ENCODE results near the gene TIPIN. TPM values are rescaled to one million over a fixed set of nuclear protein-coding genes. Genes with fewer than 3 reads are reported as not detected.
A peak's percentile ranks its signal among the peaks of the same experiment; 100 is the strongest.
"Not testable (repeated sequence)": the region's sequence is repeated elsewhere in the genome, so short reads cannot be mapped to it uniquely, and the experiment has no call there.

TIPIN gene
- total RNA-seq, 1 experiment from 2014 or later = 22.8 TPM

DNA sequence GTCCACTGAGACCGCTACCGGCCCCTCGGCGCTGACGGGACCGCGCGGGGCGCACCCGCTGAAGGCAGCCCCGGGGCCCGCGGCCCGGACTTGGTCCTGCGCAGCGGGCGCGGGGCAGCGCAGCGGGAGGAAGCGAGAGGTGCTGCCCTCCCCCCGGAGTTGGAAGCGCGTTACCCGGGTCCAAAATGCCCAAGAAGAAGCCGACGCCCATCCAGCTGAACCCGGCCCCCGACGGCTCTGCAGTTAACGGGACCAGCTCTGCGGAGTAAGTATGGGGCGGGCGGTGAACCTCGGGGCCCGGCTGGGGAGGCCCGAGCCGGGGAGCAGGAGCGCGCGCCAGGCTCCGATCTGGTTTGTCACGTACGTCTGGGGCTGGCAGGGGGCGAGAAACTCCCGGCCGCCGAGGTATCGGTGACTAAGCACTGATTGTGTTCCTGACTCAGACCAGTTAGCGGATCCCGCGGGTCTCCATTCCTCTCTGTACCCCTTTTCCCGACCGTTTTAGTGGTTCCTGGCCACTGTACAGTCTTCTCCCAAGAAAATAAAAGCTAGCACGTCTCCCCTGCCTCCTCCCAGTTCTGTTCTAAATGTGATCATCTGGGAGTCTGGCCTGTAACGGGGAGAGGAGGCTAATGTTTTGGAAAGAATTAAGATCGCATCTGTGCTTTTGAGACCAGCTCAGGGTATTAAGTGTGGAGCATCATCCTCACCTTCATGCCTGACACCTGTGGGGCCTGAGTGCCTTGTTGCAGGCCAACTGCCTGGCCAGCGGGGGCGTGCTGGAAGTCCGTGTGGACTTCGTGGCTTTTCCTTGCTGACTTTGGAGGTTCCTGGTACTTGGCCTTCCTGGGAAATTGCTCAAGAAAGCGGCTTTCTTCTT lies 30.9 kb upstream of the TIPIN start:
- ChIA-PET CTCF (interaction anchor here (0.6 to 2.5 kb wide), 10 partner anchors 28 to 1996 kb away, joined by 3 to 18 read pairs (median 4); partner anchors contain the start of genes SMAD6 and SNAPC5), POLR2A (interaction anchor here (0.5 to 1.7 kb wide), 9 partner anchors 9 to 118 kb away, joined by 3 to 10 read pairs (median 4); partner anchors contain the start of genes SNAPC5, TIPIN and ZWILCH)
- Mint-ChIP-seq H3K4me1 (ENCODE audit: low read depth, unreplicated experiment) (peaks cover 4% of the 10 kb centered on the region), H3K4me3 (ENCODE audit: unreplicated experiment) (peak overlapping the region; percentile 91), H3K36me3 (ENCODE audit: insufficient read depth, unreplicated experiment) (peaks cover 23% of the 10 kb centered on the region), H3K27me3 (ENCODE audit: insufficient read depth, unreplicated experiment) (no peaks in the 10 kb centered on the region), H3K9me3 (ENCODE audit: unreplicated experiment) (no peaks in the 10 kb centered on the region), H3K27ac (ENCODE audit: unreplicated experiment) (peak overlapping the region; percentile 98)
- peak overlapping the region; percentile 85 for H3K4me3 ChIP-seq (ENCODE audit: low read depth, low read length)
- TF ChIP-seq, protein P1, sequence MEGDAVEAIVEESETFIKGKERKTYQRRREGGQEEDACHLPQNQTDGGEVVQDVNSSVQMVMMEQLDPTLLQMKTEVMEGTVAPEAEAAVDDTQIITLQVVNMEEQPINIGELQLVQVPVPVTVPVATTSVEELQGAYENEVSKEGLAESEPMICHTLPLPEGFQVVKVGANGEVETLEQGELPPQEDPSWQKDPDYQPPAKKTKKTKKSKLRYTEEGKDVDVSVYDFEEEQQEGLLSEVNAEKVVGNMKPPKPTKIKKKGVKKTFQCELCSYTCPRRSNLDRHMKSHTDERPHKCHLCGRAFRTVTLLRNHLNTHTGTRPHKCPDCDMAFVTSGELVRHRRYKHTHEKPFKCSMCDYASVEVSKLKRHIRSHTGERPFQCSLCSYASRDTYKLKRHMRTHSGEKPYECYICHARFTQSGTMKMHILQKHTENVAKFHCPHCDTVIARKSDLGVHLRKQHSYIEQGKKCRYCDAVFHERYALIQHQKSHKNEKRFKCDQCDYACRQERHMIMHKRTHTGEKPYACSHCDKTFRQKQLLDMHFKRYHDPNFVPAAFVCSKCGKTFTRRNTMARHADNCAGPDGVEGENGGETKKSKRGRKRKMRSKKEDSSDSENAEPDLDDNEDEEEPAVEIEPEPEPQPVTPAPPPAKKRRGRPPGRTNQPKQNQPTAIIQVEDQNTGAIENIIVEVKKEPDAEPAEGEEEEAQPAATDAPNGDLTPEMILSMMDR (IDR thresholded peaks at IDR 0.05; ENCODE audit: insufficient read depth in 1 of 2, low read depth in 1 of 2, low read length in 1 of 2, severe bottlenecking in 1 of 2, unreplicated experiment in 1 of 2) = peak; percentile 37 to 58
- H3K9me3 ChIP-seq = no peaks in the 10 kb centered on the region
- H3K36me3 ChIP-seq (ENCODE audit: control insufficient read depth, insufficient read depth, low read length) = no peaks in the 10 kb centered on the region
- peak; percentile 64 to 69 for DNase-seq
- intact Hi-C loops (cut with micrococcal nuclease; ENCODE audit: unreplicated experiment) = loop anchor here (2.0 to 5.0 kb wide), 3 partner anchors 31 to 109 kb away; partner anchors contain the start of genes SNAPC5 and TIPIN
- H3K4me1 ChIP-seq = no peaks in the 10 kb centered on the region
- no peaks in the 10 kb centered on the region for H3K27me3 ChIP-seq (replicated peaks; ENCODE audit: control insufficient read depth, insufficient read depth, low read length)
- TSS peak; percentile 25 for BruUV-seq (replicated peaks)

DNA sequence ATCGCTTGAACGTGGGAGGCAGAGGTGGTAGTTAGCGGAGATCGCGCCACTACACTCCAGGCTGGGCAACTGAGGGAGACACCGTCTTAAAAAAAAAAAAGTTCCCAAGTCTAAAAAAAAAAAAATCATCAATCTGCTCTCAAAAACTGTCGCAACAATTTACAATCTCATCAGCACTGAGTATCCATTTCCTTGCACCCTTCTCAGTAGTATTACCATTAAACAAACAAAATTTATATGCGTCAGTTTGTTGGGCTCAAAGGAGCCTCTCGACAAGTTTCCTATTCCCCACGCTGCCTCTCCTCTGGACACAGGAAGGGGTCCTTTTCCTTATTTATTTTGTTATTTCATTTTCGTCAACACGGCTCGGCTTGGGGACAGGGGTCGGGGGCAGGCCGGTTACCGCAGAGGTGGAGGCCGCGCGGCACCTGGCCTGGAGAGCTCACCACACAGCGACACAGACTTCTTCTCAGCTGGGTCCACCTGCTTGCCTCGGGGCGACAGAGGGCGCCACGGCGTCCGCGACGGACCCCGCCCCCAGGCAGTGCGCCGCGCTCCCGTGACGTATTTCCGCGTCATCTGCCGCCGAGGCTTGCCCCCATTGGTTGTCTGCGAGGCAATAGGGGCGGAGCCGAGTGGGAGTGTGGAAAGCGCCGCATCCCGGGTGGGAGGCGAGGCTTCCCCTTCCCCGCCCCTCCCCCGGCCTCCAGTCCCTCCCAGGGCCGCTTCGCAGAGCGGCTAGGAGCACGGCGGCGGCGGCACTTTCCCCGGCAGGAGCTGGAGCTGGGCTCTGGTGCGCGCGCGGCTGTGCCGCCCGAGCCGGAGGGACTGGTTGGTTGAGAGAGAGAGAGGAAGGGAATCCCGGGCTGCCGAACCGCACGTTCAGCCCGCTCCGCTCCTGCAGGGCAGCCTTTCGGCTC lies 30.0 kb upstream of the TIPIN start, which contains the start of gene MAP2K1:
Gene MAP2K1 (plus strand): TSS at position 709 of the 920 bp plus-strand sequence. CDS start 436 bp downstream, outside the sequence.
- intact Hi-C loops (cut with micrococcal nuclease; ENCODE audit: unreplicated experiment) = loop anchor here (1.0 to 5.0 kb wide), 4 partner anchors 21 to 110 kb away; partner anchors contain the start of genes SNAPC5 and TIPIN
- H3K9me3 ChIP-seq = no peaks in the 10 kb centered on the region
- no peaks in the 10 kb centered on the region for H3K36me3 ChIP-seq (ENCODE audit: control insufficient read depth, insufficient read depth, low read length)
- TF ChIP-seq, protein P1 (IDR thresholded peaks at IDR 0.05; ENCODE audit: insufficient read depth in 1 of 2, low read depth in 1 of 2, low read length in 1 of 2, severe bottlenecking in 1 of 2, unreplicated experiment in 1 of 2) = peak; percentile 28 to 84
- peak within 1 kb of the TSS; percentile 85 for H3K4me3 ChIP-seq (ENCODE audit: low read depth, low read length)
- Mint-ChIP-seq H3K36me3 (ENCODE audit: insufficient read depth, unreplicated experiment) (peaks cover 18% of the 10 kb centered on the region), H3K4me1 (ENCODE audit: low read depth, unreplicated experiment) (peaks cover 4% of the 10 kb centered on the region), H3K27ac (ENCODE audit: unreplicated experiment) (peak within 1 kb of the TSS; percentile 98), H3K9me3 (ENCODE audit: unreplicated experiment) (no peaks in the 10 kb centered on the region), H3K27me3 (ENCODE audit: insufficient read depth, unreplicated experiment) (no peaks in the 10 kb centered on the region), H3K4me3 (ENCODE audit: unreplicated experiment) (peak within 1 kb of the TSS; percentile 91)
- DNase-seq = peak; percentile 97 to 98
- ChIA-PET CTCF (interaction anchor here (0.5 to 2.5 kb wide), 11 partner anchors 27 to 1996 kb away, joined by 3 to 18 read pairs (median 4); partner anchors contain the start of genes SMAD6 and SNAPC5), POLR2A (interaction anchor here (0.6 to 1.7 kb wide), 9 partner anchors 8 to 119 kb away, joined by 3 to 10 read pairs (median 4); partner anchors contain the start of genes DIS3L, SNAPC5, TIPIN and ZWILCH)
- BruUV-seq (replicated peaks) = TSS peak; percentile 90
- no peaks in the 10 kb centered on the region for H3K4me1 ChIP-seq
- H3K27me3 ChIP-seq (replicated peaks; ENCODE audit: control insufficient read depth, insufficient read depth, low read length) = no peaks in the 10 kb centered on the region

DNA sequence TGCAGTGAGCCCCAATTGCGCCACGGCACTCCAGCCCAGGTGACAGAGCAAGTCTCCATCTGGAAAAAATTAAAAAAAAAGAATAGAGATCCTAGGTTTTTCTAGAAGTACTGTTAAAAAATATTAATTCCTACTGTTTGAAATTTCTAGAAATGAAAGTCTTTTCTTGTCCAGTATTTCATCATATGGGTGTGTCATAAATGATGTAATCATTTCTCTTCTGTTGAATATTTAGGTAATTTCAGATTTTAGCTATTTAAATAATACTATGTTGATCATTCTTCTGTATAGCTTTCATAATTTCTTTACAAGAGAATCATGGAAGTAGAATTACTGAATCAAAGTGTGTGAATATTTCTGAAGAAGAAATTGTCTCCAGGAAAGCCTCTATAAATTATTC lies 24.9 kb upstream of the TIPIN start:
- H3K36me3 Mint-ChIP-seq (ENCODE audit: insufficient read depth, unreplicated experiment); H3K4me1 ChIP-seq; H3K4me1 Mint-ChIP-seq (ENCODE audit: low read depth, unreplicated experiment); H3K27me3 Mint-ChIP-seq (ENCODE audit: insufficient read depth, unreplicated experiment); H3K4me3 Mint-ChIP-seq (ENCODE audit: unreplicated experiment); H3K4me3 ChIP-seq (ENCODE audit: low read depth, low read length); H3K27me3 ChIP-seq (replicated peaks; ENCODE audit: control insufficient read depth, insufficient read depth, low read length); CTCF ChIA-PET; H3K27ac Mint-ChIP-seq (ENCODE audit: unreplicated experiment); H3K9me3 Mint-ChIP-seq (ENCODE audit: unreplicated experiment); BruUV-seq (replicated peaks); POLR2A ChIA-PET; H3K9me3 ChIP-seq; DNase-seq; H3K36me3 ChIP-seq (ENCODE audit: control insufficient read depth, insufficient read depth, low read length); intact Hi-C loops (cut with micrococcal nuclease; ENCODE audit: unreplicated experiment): not testable (repeated sequence)

All from Caco-2 (cell line).